Duodenal mucosa (tissue), 2 donors: ENCODE results near the gene CDHR2.

Experiments
- H3K27ac ChIP-seq: one replicate; pipeline ENCODE4 v1.7.0; 2013; ENCODE audit warnings: low read depth, low read length
- H3K27me3 ChIP-seq, 2 donors: one replicate each; pipeline ENCODE4 v1.7.0; 2013; ENCODE audit warnings: low read length in 2 of 2, control low read depth in 1 of 2; ENCODE audit not compliant: insufficient read depth in 2 of 2, control insufficient read depth in 1 of 2
- H3K36me3 ChIP-seq, 2 donors: one replicate each; pipeline ENCODE4 v1.7.0; 2013; ENCODE audit warnings: low read length in 2 of 2, control low read depth in 1 of 2; ENCODE audit not compliant: insufficient read depth in 2 of 2, control insufficient read depth in 1 of 2
- H3K4me1 ChIP-seq, 2 donors: one replicate each; pipeline ENCODE4 v1.7.0; 2013; ENCODE audit warnings: low read length in 2 of 2, control low read depth in 1 of 2; ENCODE audit not compliant: insufficient read depth in 2 of 2, control insufficient read depth in 1 of 2
- H3K4me3 ChIP-seq, 2 donors: one replicate each; pipeline ENCODE4 v1.7.0; 2013; ENCODE audit warnings: low read length in 2 of 2, low read depth in 1 of 2
- H3K9ac ChIP-seq, 2 donors: one replicate each; pipeline ENCODE4 v1.7.0; 2013; ENCODE audit warnings: low read length in 2 of 2, low read depth in 1 of 2
- H3K9me3 ChIP-seq, 2 donors: one replicate each; pipeline ENCODE4 v1.7.0; 2013; ENCODE audit warnings: low read length in 2 of 2, control low read depth in 1 of 2; ENCODE audit not compliant: control insufficient read depth in 1 of 2

Gene CDHR2

DNA sequence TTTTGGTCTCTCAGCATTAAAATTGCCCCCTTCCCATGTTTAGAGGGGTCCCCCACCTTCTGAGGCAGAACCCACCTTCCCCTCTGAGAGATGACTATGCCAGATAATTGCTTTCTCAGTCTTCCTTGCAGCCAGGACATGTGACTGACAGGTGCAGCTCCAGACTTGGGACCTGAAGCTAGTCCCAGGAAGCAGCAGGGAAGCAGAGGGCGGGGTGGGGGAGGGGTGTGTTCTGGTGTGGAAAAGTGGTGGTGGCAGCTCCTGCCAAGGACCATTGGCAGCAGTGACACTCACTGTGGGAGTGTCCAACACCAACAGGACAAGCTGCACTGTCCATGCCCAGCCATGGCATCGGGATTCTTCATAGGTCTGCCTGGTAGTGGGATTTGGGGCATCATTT is 83.6 kb downstream of the CDHR2 start:
- Histone ChIP-seq H3K36me3 (no peaks in the 10 kb centered on the region), H3K4me1 (peaks cover 4 to 8% of the 10 kb centered on the region in 2 donors), H3K27me3 (peaks cover 47 to 50% of the 10 kb centered on the region in 2 donors), H3K9ac (no peak overlapping the region), H3K27ac (no peak overlapping the region), H3K9me3 (peaks cover 0 to 3% of the 10 kb centered on the region in 2 donors), H3K4me3 (no peak overlapping the region)

GRCh38 chr5:176633598-176633997 is 84.5 kb downstream of the CDHR2 start:
- Histone ChIP-seq H3K4me3 (no peak overlapping the region), H3K9me3 (peaks cover 0 to 3% of the 10 kb centered on the region in 2 donors), H3K27ac (no peak overlapping the region), H3K4me1 (peaks cover 4 to 8% of the 10 kb centered on the region in 2 donors), H3K36me3 (no peaks in the 10 kb centered on the region), H3K27me3 (peaks cover 39 to 42% of the 10 kb centered on the region in 2 donors), H3K9ac (no peak overlapping the region)

DNA sequence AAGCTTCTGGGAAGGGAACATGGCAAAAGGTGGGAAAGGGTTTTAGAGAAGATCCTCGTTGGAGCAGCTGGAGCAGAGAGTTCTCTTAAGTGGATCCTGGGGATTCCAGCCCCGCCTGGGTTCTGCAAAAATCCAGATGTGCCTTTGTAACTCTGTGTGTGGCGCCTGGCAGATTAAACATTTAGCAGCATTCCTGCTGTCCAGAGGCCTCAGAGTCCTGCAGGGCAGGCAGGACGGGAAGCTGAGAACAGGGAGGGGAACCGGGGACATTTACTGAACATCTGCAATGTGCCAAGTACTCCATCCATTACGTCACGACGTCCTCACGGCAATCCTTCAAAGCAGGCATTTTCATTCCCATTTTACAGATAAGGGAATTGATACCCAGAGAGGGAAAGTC is 87.3 kb downstream of the CDHR2 start:
- peaks cover 0 to 3% of the 10 kb centered on the region in 2 donors for H3K9me3 ChIP-seq
- H3K36me3 ChIP-seq, result no peaks in the 10 kb centered on the region
- no peaks in the 10 kb centered on the region for H3K4me1 ChIP-seq
- no peak overlapping the region for H3K27ac ChIP-seq
- H3K27me3 ChIP-seq, result peaks cover 11 to 17% of the 10 kb centered on the region in 2 donors
- H3K4me3 ChIP-seq, result no peak overlapping the region
- no peak overlapping the region for H3K9ac ChIP-seq

DNA sequence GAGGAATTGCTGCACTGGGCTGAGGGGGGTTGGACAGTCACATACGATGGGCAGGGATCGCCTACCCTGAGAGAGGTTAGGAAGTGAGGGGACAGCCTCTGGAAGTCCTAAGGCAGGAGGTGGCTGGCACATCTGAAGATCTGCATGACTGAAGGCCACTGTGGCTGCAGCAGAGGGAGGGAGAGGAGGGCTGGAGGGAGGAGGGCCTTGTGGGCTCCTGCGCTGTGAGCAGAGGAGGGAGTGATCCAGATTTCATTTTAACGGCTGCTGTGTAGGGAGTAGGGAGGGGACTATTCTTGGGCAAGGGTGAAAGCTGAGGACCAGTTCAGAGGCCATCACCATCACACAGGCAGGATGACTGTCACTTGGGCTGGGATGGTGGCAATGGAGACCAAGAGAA is 88.4 kb downstream of the CDHR2 start:
- H3K9me3 ChIP-seq, result peaks cover 0 to 3% of the 10 kb centered on the region in 2 donors

DNA sequence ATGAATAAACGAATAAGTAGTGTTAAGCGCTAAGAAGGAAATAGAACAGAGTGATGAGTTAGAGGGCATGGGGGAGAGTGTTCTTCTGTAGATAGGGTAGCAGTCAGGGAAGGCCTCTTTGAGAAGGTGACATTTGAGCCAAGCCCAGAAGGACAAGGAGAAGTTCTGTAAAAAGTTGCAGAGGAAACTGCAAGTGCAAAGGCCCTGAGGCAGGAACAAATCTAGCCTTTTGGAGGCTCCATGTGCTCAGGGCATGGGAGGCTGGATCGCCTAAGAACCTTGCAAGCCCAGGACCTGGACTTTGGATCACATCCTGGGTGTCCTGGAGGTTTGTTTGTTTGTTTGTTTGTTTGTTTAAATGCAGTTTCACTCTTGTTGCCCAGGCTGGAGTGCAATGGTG is 89.3 kb downstream of the CDHR2 start:
- H3K9ac ChIP-seq, result no peak overlapping the region
- H3K4me3 ChIP-seq, result no peak overlapping the region
- H3K36me3 ChIP-seq, result no peaks in the 10 kb centered on the region
- H3K9me3 ChIP-seq, result peaks cover 0 to 3% of the 10 kb centered on the region in 2 donors
- H3K27me3 ChIP-seq, result peaks cover 0 to 4% of the 10 kb centered on the region in 2 donors
- no peak overlapping the region for H3K27ac ChIP-seq
- H3K4me1 ChIP-seq, result no peaks in the 10 kb centered on the region

More for the DNA sequence above, 88.4 kb downstream of the CDHR2 start:
- Histone ChIP-seq H3K36me3 (no peaks in the 10 kb centered on the region), H3K9ac (no peak overlapping the region), H3K4me3 (no peak overlapping the region), H3K4me1 (no peaks in the 10 kb centered on the region), H3K27me3 (peaks cover 4 to 9% of the 10 kb centered on the region in 2 donors), H3K27ac (no peak overlapping the region)

DNA sequence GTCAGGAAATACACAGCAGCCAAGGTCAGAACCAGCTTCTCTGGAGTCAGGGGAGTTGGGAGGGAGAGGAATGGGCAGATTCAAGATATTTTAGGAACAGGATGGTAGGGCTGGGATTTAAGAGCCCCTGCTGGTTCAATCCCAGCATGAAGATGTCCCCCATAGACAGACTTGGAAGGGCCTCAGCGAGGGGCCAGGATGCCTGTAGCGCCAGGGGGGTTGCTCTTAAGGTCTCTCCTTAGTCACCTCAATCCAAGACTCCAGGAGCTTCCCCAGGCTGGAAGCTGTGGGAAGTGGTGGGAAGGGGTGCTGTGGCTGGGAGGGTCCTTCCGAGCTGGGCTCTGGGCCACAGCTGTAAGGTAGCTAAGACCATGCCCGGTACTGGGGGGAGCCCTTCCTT is 90.1 kb downstream of the CDHR2 start:
- Histone ChIP-seq H3K36me3 (no peaks in the 10 kb centered on the region), H3K27ac (no peak overlapping the region), H3K4me3 (no peak overlapping the region), H3K9me3 (peaks cover 0 to 3% of the 10 kb centered on the region in 2 donors), H3K4me1 (no peaks in the 10 kb centered on the region), H3K27me3 (peaks cover 0 to under 1% of the 10 kb centered on the region in 2 donors), H3K9ac (no peak overlapping the region)

- H3K9me3 ChIP-seq, result peaks cover 0 to 3% of the 10 kb centered on the region in 2 donors
- no peaks in the 10 kb centered on the region for H3K27me3 ChIP-seq
- H3K4me3 ChIP-seq, result no peak overlapping the region
- no peaks in the 10 kb centered on the region for H3K36me3 ChIP-seq
- no peak overlapping the region for H3K27ac ChIP-seq
- H3K4me1 ChIP-seq, result no peaks in the 10 kb centered on the region
- no peak overlapping the region for H3K9ac ChIP-seq
These were observed 90.8 kb downstream of the CDHR2 start for GRCh38 chr5:176639981-176640380.

DNA sequence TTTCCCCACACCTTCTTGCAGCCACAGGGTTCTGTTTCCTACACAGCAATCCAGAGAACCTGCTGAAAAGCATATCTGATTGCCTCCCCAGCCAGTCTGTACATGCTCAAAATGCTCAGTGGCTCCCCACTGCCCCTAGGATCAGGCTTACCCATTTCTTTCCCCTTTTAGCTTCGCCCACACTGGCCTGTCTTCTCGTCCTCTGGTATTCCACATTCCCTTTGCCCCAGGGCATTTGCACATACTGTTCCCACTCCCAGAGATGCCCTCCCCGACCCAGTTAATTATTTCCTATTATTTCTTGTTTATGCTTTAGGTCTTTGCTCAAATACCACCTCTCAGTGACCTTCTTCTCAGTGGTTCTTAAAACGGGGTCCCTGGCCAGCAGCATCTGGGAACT is 91.5 kb downstream of the CDHR2 start:
- Histone ChIP-seq H3K9ac (no peak overlapping the region), H3K9me3 (no peaks in the 10 kb centered on the region), H3K27ac (no peak overlapping the region), H3K27me3 (no peaks in the 10 kb centered on the region), H3K4me3 (no peak overlapping the region), H3K4me1 (no peaks in the 10 kb centered on the region), H3K36me3 (no peaks in the 10 kb centered on the region)

- no peaks in the 10 kb centered on the region for H3K9me3 ChIP-seq
- H3K9ac ChIP-seq, result no peak overlapping the region
- H3K4me3 ChIP-seq, result no peak overlapping the region
- H3K27me3 ChIP-seq, result no peaks in the 10 kb centered on the region
- peaks cover 5 to 9% of the 10 kb centered on the region in 2 donors for H3K4me1 ChIP-seq
- no peaks in the 10 kb centered on the region for H3K36me3 ChIP-seq
- no peak overlapping the region for H3K27ac ChIP-seq
These were observed 93.7 kb downstream of the CDHR2 start for GRCh38 chr5:176642675-176643490.

DNA sequence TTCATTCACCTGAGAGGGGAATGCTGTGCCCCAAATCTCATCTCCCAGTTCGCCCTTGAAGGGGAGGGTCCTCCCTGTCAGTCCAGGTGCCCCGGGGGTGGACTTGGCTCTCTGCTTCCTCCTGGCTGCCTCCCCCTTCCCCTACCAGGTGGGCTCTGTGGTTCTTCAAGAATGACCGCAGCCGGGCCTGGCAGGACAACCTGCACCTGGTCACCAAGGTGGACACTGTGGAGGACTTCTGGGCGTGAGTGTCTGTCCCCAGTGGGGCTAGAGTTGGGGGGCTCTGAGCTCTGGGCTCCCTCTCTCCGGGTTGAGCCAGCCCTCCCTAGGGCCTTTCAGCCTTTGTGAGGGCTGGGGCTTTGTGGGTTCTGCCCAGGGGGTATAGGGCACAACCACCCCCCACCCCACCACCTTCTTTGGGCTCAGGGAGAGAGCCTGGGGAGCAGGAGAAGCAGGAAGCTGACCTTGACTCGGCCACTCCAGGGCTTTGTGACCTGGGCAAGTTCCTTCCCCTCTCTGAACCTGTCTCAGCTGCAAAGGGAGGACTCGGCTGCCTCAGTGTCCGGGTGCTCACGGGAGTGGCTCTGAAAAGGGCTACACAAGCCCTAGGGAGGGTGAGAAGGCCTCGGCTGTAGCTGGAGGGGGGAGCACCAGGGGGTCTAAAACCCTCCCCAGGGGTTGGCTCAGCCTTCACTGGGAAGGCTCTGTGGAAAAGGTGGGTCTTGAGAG is 94.5 kb downstream of the CDHR2 start:
- Histone ChIP-seq H3K36me3 (no peaks in the 10 kb centered on the region), H3K27me3 (no peaks in the 10 kb centered on the region)

More for the DNA sequence above, 94.5 kb downstream of the CDHR2 start:
- Histone ChIP-seq H3K4me3 (no peak overlapping the region), H3K9ac (no peak overlapping the region), H3K27ac (no peak overlapping the region), H3K4me1 (peaks cover 13 to 17% of the 10 kb centered on the region in 2 donors), H3K9me3 (no peaks in the 10 kb centered on the region)
